ENCODE measurements around the gene FMO3. TPM values are rescaled to one million over a fixed set of nuclear protein-coding genes. Genes with fewer than 3 reads are reported as not detected.

Gene FMO3
- total RNA-seq, 1 experiment from 2014 or later = not detected

- no peaks in the 10 kb centered on the region for H3K36me3 ChIP-seq (ENCODE audit: control insufficient read depth, insufficient read depth, low read length)
- Mint-ChIP-seq H3K4me1 (ENCODE audit: low read depth, unreplicated experiment) (peaks cover 29% of the 10 kb centered on the region), H3K4me3 (ENCODE audit: unreplicated experiment) (peak overlapping the region; percentile 54), H3K27ac (ENCODE audit: unreplicated experiment) (peak overlapping the region; percentile 88), H3K9me3 (ENCODE audit: unreplicated experiment) (peaks cover 10% of the 10 kb centered on the region), H3K36me3 (ENCODE audit: insufficient read depth, unreplicated experiment) (no peaks in the 10 kb centered on the region), H3K27me3 (ENCODE audit: insufficient read depth, unreplicated experiment) (no peaks in the 10 kb centered on the region)
- intact Hi-C loops (cut with micrococcal nuclease; ENCODE audit: unreplicated experiment) = loop anchor here (1.0 to 2.0 kb wide), 2 partner anchors 28 to 51 kb away; no protein-coding TSS in a partner anchor
- TF ChIP-seq CTCF (IDR thresholded peaks at IDR 0.05; ENCODE audit: insufficient read depth in 1 of 2, low read depth in 1 of 2, low read length in 1 of 2, severe bottlenecking in 1 of 2, unreplicated experiment in 1 of 2) = no peak
- H3K9me3 ChIP-seq = no peaks in the 10 kb centered on the region
- CTCF ChIA-PET = interaction anchor here (1.2 kb wide), 1 partner anchor 153 kb away, joined by 4 read pairs; no protein-coding TSS in a partner anchor
- H3K27me3 ChIP-seq (replicated peaks; ENCODE audit: control insufficient read depth, insufficient read depth, low read length) = no peaks in the 10 kb centered on the region
- POLR2A ChIA-PET = interaction anchor here (0.6 kb wide), 1 partner anchor 472 kb away, joined by 10 read pairs; no protein-coding TSS in a partner anchor
- no TSS peak for BruUV-seq (replicated peaks)
- H3K4me1 ChIP-seq = peaks cover 35% of the 10 kb centered on the region
- H3K4me3 ChIP-seq (ENCODE audit: low read depth, low read length) = no peak overlapping the region
- peak; percentile 54 to 56 for DNase-seq
These were observed 69.5 kb downstream of the FMO3 start for GRCh38 chr1:171160211-171160610.

GRCh38 chr1:171160639-171161354 is 70.1 kb downstream of the FMO3 start:
- ChIA-PET POLR2A (interaction anchor here (0.6 kb wide), 1 partner anchor 472 kb away, joined by 10 read pairs; no protein-coding TSS in a partner anchor), CTCF (interaction anchor here (1.2 kb wide), 1 partner anchor 153 kb away, joined by 4 read pairs; no protein-coding TSS in a partner anchor)
- DNase-seq = peak; percentile 76 to 86
- Mint-ChIP-seq H3K27me3 (ENCODE audit: insufficient read depth, unreplicated experiment) (no peaks in the 10 kb centered on the region), H3K36me3 (ENCODE audit: insufficient read depth, unreplicated experiment) (no peaks in the 10 kb centered on the region), H3K4me1 (ENCODE audit: low read depth, unreplicated experiment) (peaks cover 29% of the 10 kb centered on the region), H3K27ac (ENCODE audit: unreplicated experiment) (peak overlapping the region; percentile 88), H3K4me3 (ENCODE audit: unreplicated experiment) (peak overlapping the region; percentile 54), H3K9me3 (ENCODE audit: unreplicated experiment) (peaks cover 10% of the 10 kb centered on the region)
- Histone ChIP-seq H3K9me3 (no peaks in the 10 kb centered on the region), H3K4me3 (ENCODE audit: low read depth, low read length) (no peak overlapping the region), H3K27me3 (replicated peaks; ENCODE audit: control insufficient read depth, insufficient read depth, low read length) (no peaks in the 10 kb centered on the region), H3K4me1 (peaks cover 35% of the 10 kb centered on the region), H3K36me3 (ENCODE audit: control insufficient read depth, insufficient read depth, low read length) (no peaks in the 10 kb centered on the region)
- no TSS peak for BruUV-seq (replicated peaks)
- intact Hi-C loops (cut with micrococcal nuclease; ENCODE audit: unreplicated experiment) = loop anchor here (1.0 to 2.0 kb wide), 2 partner anchors 28 to 50 kb away; no protein-coding TSS in a partner anchor
- no peak for TF ChIP-seq CTCF (IDR thresholded peaks at IDR 0.05; ENCODE audit: insufficient read depth in 1 of 2, low read depth in 1 of 2, low read length in 1 of 2, severe bottlenecking in 1 of 2, unreplicated experiment in 1 of 2)

- POLR2A ChIA-PET = no interaction called here
- H3K4me3 Mint-ChIP-seq (ENCODE audit: unreplicated experiment) = peak overlapping the region; percentile 54
These were observed 70.7 kb downstream of the FMO3 start for GRCh38 chr1:171161431-171161830.

More at GRCh38 chr1:171161431-171161830, 70.7 kb downstream of the FMO3 start:
- TSS peak; percentile 76 for BruUV-seq (replicated peaks)
- CTCF ChIA-PET = interaction anchor here (1.2 kb wide), 1 partner anchor 152 kb away, joined by 4 read pairs; no protein-coding TSS in a partner anchor
- intact Hi-C loops (cut with micrococcal nuclease; ENCODE audit: unreplicated experiment) = loop anchor here (2.0 kb wide), 1 partner anchor 49 kb away; no protein-coding TSS in a partner anchor
- H3K36me3 Mint-ChIP-seq (ENCODE audit: insufficient read depth, unreplicated experiment) = no peaks in the 10 kb centered on the region
- no peaks in the 10 kb centered on the region for H3K27me3 Mint-ChIP-seq (ENCODE audit: insufficient read depth, unreplicated experiment)
- TF ChIP-seq CTCF (IDR thresholded peaks at IDR 0.05; ENCODE audit: insufficient read depth in 1 of 2, low read depth in 1 of 2, low read length in 1 of 2, severe bottlenecking in 1 of 2, unreplicated experiment in 1 of 2) = no peak
- Histone ChIP-seq H3K9me3 (no peaks in the 10 kb centered on the region), H3K27me3 (replicated peaks; ENCODE audit: control insufficient read depth, insufficient read depth, low read length) (no peaks in the 10 kb centered on the region), H3K4me1 (peaks cover 35% of the 10 kb centered on the region), H3K36me3 (ENCODE audit: control insufficient read depth, insufficient read depth, low read length) (no peaks in the 10 kb centered on the region), H3K4me3 (ENCODE audit: low read depth, low read length) (no peak overlapping the region)
- DNase-seq = no peak
- peak overlapping the region; percentile 88 for H3K27ac Mint-ChIP-seq (ENCODE audit: unreplicated experiment)
- H3K4me1 Mint-ChIP-seq (ENCODE audit: low read depth, unreplicated experiment) = peaks cover 29% of the 10 kb centered on the region
- H3K9me3 Mint-ChIP-seq (ENCODE audit: unreplicated experiment) = peaks cover 10% of the 10 kb centered on the region
